DND-41 (cell line): ENCODE results near the gene BACH2.

Experiments
- ATAC-seq: fragments of 200-7000 bp; cut with Tn5 transposase; 3 replicates; pipeline ENCODE4 v1.9.1; 2021; ENCODE audit warnings: low read depth; ENCODE audit not compliant: insufficient read depth
- DNase-seq: peaks from one replicate; pipeline ENCODE4 v3.0.0-alpha.2; 2020
- H2AFZ ChIP-seq: 2 replicates; pipeline ENCODE4 v1.6.0; 2012; ENCODE audit warnings: low read depth, low read length
- H3K27ac ChIP-seq: 2 replicates; pipeline ENCODE4 v1.5.1; 2012; ENCODE audit warnings: low read length, inconsistent platforms
- H3K27me3 ChIP-seq: fragments of 200-600 bp; sonication (generic); 2 replicates; pipeline ENCODE4 v1.6.0; 2012; ENCODE audit warnings: low read length, mild to moderate bottlenecking, inconsistent platforms; ENCODE audit not compliant: insufficient read depth, poor library complexity
- H3K36me3 ChIP-seq: 2 replicates; pipeline ENCODE4 v1.5.1; 2012; ENCODE audit warnings: low read length, inconsistent platforms; ENCODE audit not compliant: insufficient read depth
- H3K4me1 ChIP-seq: 2 replicates; pipeline ENCODE4 v1.5.1; 2012; ENCODE audit warnings: mild to moderate bottlenecking, low read length; ENCODE audit not compliant: insufficient read depth
- H3K4me2 ChIP-seq: 2 replicates; pipeline ENCODE4 v1.6.0; 2012; ENCODE audit warnings: mild to moderate bottlenecking, moderate library complexity, low read length, inconsistent platforms; ENCODE audit not compliant: insufficient read depth
- H3K4me3 ChIP-seq, 2 experiments: fragments of 200-600 bp in 1 of 2; shearing (Covaris generic) in 1 of 2; 2 replicates each; pipeline ENCODE4 v1.5.1; 2012 to 2016; ENCODE audit warnings: inconsistent platforms in 2 of 2, low read length in 2 of 2, mild to moderate bottlenecking in 2 of 2, low read depth in 1 of 2, moderate library complexity in 1 of 2
- H3K79me2 ChIP-seq: 2 replicates; pipeline ENCODE4 v1.6.0; 2012; ENCODE audit warnings: low read length, inconsistent platforms; ENCODE audit not compliant: insufficient read depth
- H3K9ac ChIP-seq: 2 replicates; pipeline ENCODE4 v1.6.0; 2012; ENCODE audit warnings: low read depth, mild to moderate bottlenecking, inconsistent platforms, low read length, moderate library complexity
- H3K9me3 ChIP-seq: 2 replicates; pipeline ENCODE4 v1.5.1; 2012; ENCODE audit warnings: low read length, moderate library complexity, mild to moderate bottlenecking, inconsistent platforms; ENCODE audit not compliant: insufficient read depth, severe bottlenecking
- H4K20me1 ChIP-seq: 2 replicates; pipeline ENCODE4 v1.6.0; 2012; ENCODE audit warnings: low read length; ENCODE audit not compliant: insufficient read depth
- CTCF ChIP-seq: IDR thresholded peaks from 2 replicates; pipeline ENCODE4 v1.5.1; 2012; ENCODE audit warnings: borderline replicate concordance, low read length, moderate library complexity, mild to moderate bottlenecking; ENCODE audit not compliant: poor library complexity, severe bottlenecking; ENCODE audit errors: extremely low read depth
- EZH2 ChIP-seq: IDR thresholded peaks from 3 replicates; pipeline ENCODE4 v1.6.1; 2012; ENCODE audit warnings: borderline replicate concordance, low read depth, mild to moderate bottlenecking, moderate library complexity, low read length, inconsistent platforms; ENCODE audit not compliant: severe bottlenecking

BACH2 gene

GRCh38 chr6:90233994-90234393, 62.6 kb downstream of the BACH2 start:
- peak; percentile 94 for DNase-seq
- no peak for TF ChIP-seq EZH2
- TF ChIP-seq CTCF, result no peak
- ATAC-seq, result peak; percentile 98
- Histone ChIP-seq H3K79me2 (no peaks in the 10 kb centered on the region), H2AFZ (no peak overlapping the region), H4K20me1 (no peaks in the 10 kb centered on the region; the same call in 1 of the 2 replicates), H3K36me3 (no peaks in the 10 kb centered on the region), H3K9ac (no peak overlapping the region), H3K9me3 (no peaks in the 10 kb centered on the region), H3K4me3 (peak overlapping the region in 1 of 2 experiments; percentile 26; a peak in 2 of 4 replicates), H3K4me1 (peaks cover 36% of the 10 kb centered on the region), H3K27ac (peak overlapping the region; percentile 66), H3K27me3 (no peaks in the 10 kb centered on the region), H3K4me2 (peak overlapping the region; percentile 55)

- Histone ChIP-seq H2AFZ (no peak overlapping the region), H3K79me2 (no peaks in the 10 kb centered on the region), H3K27ac (peak overlapping the region; percentile 42; the same call in 1 of the 2 replicates), H3K27me3 (no peaks in the 10 kb centered on the region), H3K4me2 (peak overlapping the region; percentile 55), H3K9ac (no peak overlapping the region), H3K4me1 (peaks cover 36% of the 10 kb centered on the region), H4K20me1 (no peaks in the 10 kb centered on the region; the same call in 1 of the 2 replicates), H3K36me3 (no peaks in the 10 kb centered on the region), H3K9me3 (no peaks in the 10 kb centered on the region), H3K4me3 (no peak overlapping the region)
- DNase-seq (no peak), ATAC-seq (no peak)
- TF ChIP-seq EZH2, result no peak
- no peak for TF ChIP-seq CTCF
Measured at GRCh38 chr6:90233213-90233612, 63.4 kb downstream of the BACH2 start.

- Histone ChIP-seq H3K79me2 (no peaks in the 10 kb centered on the region), H3K4me3 (no peak overlapping the region), H3K9me3 (no peaks in the 10 kb centered on the region), H2AFZ (no peak overlapping the region), H3K36me3 (no peaks in the 10 kb centered on the region), H3K27ac (no peak overlapping the region), H3K9ac (no peak overlapping the region), H3K4me1 (peaks cover 36% of the 10 kb centered on the region), H3K27me3 (no peaks in the 10 kb centered on the region), H3K4me2 (no peak overlapping the region), H4K20me1 (no peaks in the 10 kb centered on the region; the same call in 1 of the 2 replicates)
- ATAC-seq (no peak), DNase-seq (no peak)
- no peak for TF ChIP-seq CTCF
- TF ChIP-seq EZH2, result no peak
Measured at GRCh38 chr6:90231798-90232197, 64.8 kb downstream of the BACH2 start.

GRCh38 chr6:90231308-90231707, 65.3 kb downstream of the BACH2 start:
- no peaks in the 10 kb centered on the region for H3K36me3 ChIP-seq

More at GRCh38 chr6:90231308-90231707, 65.3 kb downstream of the BACH2 start:
- Histone ChIP-seq H3K4me3 (no peak overlapping the region), H3K9ac (no peak overlapping the region), H4K20me1 (no peaks in the 10 kb centered on the region; the same call in 1 of the 2 replicates), H3K4me2 (no peak overlapping the region), H3K27ac (no peak overlapping the region), H3K9me3 (no peaks in the 10 kb centered on the region), H3K27me3 (no peaks in the 10 kb centered on the region), H3K79me2 (no peaks in the 10 kb centered on the region), H2AFZ (no peak overlapping the region), H3K4me1 (peaks cover 36% of the 10 kb centered on the region)
- ATAC-seq (no peak), DNase-seq (no peak)
- TF ChIP-seq EZH2, result no peak
- no peak for TF ChIP-seq CTCF
